HG02798 (cell line): ENCODE data around the gene SUMF1.
A peak's percentile ranks its signal among the peaks of the same experiment; 100 is the strongest.

Experiments
- ATAC-seq: cut with Tn5 transposase; IDR thresholded peaks from one replicate; pipeline ENCODE4 v1.9.1; 2021; ENCODE audit warnings: mild to moderate bottlenecking; ENCODE audit not compliant: unreplicated experiment, poor library complexity

Gene SUMF1

GRCh38 chr3:4419386-4419785, 47.7 kb downstream of the SUMF1 start:
- ATAC-seq, result no peak

- ATAC-seq, result no peak
Measured at GRCh38 chr3:4418156-4418555, 48.9 kb downstream of the SUMF1 start.

GRCh38 chr3:4417449-4417848, 49.6 kb downstream of the SUMF1 start:
- no peak for ATAC-seq

GRCh38 chr3:4416961-4417360, 50.1 kb downstream of the SUMF1 start:
- no peak for ATAC-seq

- no peak for ATAC-seq
Measured at GRCh38 chr3:4416427-4416945, 50.6 kb downstream of the SUMF1 start.

GRCh38 chr3:4413467-4413866, 53.6 kb downstream of the SUMF1 start:
- ATAC-seq, result no peak

GRCh38 chr3:4411833-4412232, 55.2 kb downstream of the SUMF1 start:
- no peak for ATAC-seq

GRCh38 chr3:4411236-4411635, 55.8 kb downstream of the SUMF1 start:
- no peak for ATAC-seq

GRCh38 chr3:4410606-4411005, 56.5 kb downstream of the SUMF1 start:
- ATAC-seq, result no peak

GRCh38 chr3:4409971-4410573, 57.0 kb downstream of the SUMF1 start:
- no peak for ATAC-seq

GRCh38 chr3:4409415-4409814, 57.7 kb downstream of the SUMF1 start:
- peak; percentile 44 for ATAC-seq

- no peak for ATAC-seq
Measured at GRCh38 chr3:4408958-4409357, 58.1 kb downstream of the SUMF1 start.

GRCh38 chr3:4407941-4408340, 59.1 kb downstream of the SUMF1 start:
- no peak for ATAC-seq

- ATAC-seq, result peak; percentile 57
Measured at GRCh38 chr3:4406746-4407568, 60.1 kb downstream of the SUMF1 start.

- no peak for ATAC-seq
Measured at GRCh38 chr3:4404881-4405280, 62.2 kb downstream of the SUMF1 start.

GRCh38 chr3:4401441-4401840, 65.6 kb downstream of the SUMF1 start:
- ATAC-seq, result no peak

GRCh38 chr3:4399476-4399875, 67.6 kb downstream of the SUMF1 start:
- ATAC-seq, result no peak

- ATAC-seq, result no peak
Measured at GRCh38 chr3:4398941-4399245, 68.2 kb downstream of the SUMF1 start.

GRCh38 chr3:4398120-4398940, 68.7 kb downstream of the SUMF1 start:
- ATAC-seq, result no peak

GRCh38 chr3:4397466-4397865, 69.6 kb downstream of the SUMF1 start:
- no peak for ATAC-seq

GRCh38 chr3:4396542-4396941, 70.5 kb downstream of the SUMF1 start:
- ATAC-seq, result no peak
